Measurements from ENCODE around the gene PLAAT5. TPM values are rescaled to one million over a fixed set of nuclear protein-coding genes. Genes with fewer than 3 reads are reported as not detected.

The PLAAT5 gene
- total RNA-seq, 2 experiments from 2014 or later = 0.16 TPM; not detected in 1

DNA sequence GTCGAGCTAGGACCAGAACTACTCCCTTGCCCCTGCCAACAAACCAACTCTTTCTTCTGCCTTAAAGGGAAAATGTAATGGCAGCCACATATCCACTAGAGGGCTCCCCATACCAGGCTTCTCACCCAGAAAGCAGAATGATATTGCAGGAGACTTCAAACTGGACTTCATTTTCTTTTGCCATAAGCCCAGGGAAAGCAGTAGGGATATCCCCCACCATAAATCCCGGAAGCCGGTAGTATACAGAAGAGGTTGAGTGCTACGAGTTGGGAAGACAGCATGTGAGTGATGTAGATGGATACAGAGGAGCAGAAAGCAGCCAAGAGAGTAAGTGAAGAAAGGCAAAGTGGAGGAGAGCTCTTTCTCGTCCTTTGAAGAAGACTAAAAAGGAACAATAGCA, 12.1 kb downstream of the PLAAT5 start:
- peaks cover 2% of the 10 kb centered on the region for H3K4me1 ChIP-seq (ENCODE audit: insufficient read depth, low read length)
- POLR2A ChIA-PET = interaction anchor here (0.6 to 3.5 kb wide), 7 partner anchors 58 to 165 kb away, joined by 3 to 16 read pairs (median 3); partner anchors contain the start of gene PLAAT4
- intact Hi-C loops (cut with DNase I, micrococcal nuclease) = loop anchor here (1.0 to 5.0 kb wide), 3 partner anchors 73 to 259 kb away; no protein-coding TSS in a partner anchor
- Mint-ChIP-seq H3K4me1 (ENCODE audit: low read depth) (no peaks in the 10 kb centered on the region), H3K27me3 (peaks cover 12% of the 10 kb centered on the region), H3K27ac (no peak overlapping the region), H3K36me3 (ENCODE audit: low read depth) (no peaks in the 10 kb centered on the region), H3K4me3 (no peak overlapping the region), H3K9me3 (peaks cover 6% of the 10 kb centered on the region)
- peak; percentile 61 for ATAC-seq (ENCODE audit: poor library complexity)
- H3K27me3 ChIP-seq (ENCODE audit: control insufficient read depth in 1 of 2, insufficient read depth in 2 of 2, low read length in 2 of 2) = no peaks in the 10 kb centered on the region
- TF ChIP-seq, protein P1, sequence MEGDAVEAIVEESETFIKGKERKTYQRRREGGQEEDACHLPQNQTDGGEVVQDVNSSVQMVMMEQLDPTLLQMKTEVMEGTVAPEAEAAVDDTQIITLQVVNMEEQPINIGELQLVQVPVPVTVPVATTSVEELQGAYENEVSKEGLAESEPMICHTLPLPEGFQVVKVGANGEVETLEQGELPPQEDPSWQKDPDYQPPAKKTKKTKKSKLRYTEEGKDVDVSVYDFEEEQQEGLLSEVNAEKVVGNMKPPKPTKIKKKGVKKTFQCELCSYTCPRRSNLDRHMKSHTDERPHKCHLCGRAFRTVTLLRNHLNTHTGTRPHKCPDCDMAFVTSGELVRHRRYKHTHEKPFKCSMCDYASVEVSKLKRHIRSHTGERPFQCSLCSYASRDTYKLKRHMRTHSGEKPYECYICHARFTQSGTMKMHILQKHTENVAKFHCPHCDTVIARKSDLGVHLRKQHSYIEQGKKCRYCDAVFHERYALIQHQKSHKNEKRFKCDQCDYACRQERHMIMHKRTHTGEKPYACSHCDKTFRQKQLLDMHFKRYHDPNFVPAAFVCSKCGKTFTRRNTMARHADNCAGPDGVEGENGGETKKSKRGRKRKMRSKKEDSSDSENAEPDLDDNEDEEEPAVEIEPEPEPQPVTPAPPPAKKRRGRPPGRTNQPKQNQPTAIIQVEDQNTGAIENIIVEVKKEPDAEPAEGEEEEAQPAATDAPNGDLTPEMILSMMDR (IDR thresholded peaks at IDR 0.05) = peak; percentile 93
- peaks cover 5 to 9% of the 10 kb centered on the region in 2 experiments for H3K9me3 ChIP-seq (ENCODE audit: control insufficient read depth in 1 of 2, insufficient read depth in 1 of 2, low read length in 2 of 2)
- H3K27ac ChIP-seq (ENCODE audit: low read depth in 1 of 2, low read length in 2 of 2) = no peak overlapping the region
- H3K36me3 ChIP-seq (ENCODE audit: insufficient read depth, low read length) = no peaks in the 10 kb centered on the region
- CTCF ChIA-PET = interaction anchor here (0.6 to 2.5 kb wide), 12 partner anchors 12 to 443 kb away, joined by 3 to 63 read pairs (median 3); partner anchors contain the start of genes PLAAT4 and PLAAT5
- H3K4me3 ChIP-seq (ENCODE audit: low read length) = no peak overlapping the region
- peak; percentile 18 to 79 (median 38) for DNase-seq

DNA sequence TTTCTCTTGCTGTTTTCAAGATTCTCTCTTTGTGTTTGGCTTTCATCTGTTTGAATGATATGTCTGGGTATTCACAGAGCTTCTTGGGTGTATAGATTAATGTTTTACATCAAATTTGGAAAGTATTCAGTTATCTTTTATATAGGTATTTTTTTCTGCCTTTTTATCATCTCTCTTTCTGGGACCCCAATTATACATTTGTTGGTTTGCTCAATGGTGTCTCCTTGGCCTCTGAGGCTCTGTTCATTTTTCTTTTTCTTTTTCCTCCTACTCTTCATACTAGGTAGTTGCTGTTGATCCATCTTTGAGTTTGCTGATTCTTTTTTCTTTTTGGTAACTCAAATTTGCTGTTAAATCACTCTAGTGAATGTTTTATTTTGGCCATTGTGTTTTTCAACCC, 14.3 kb downstream of the PLAAT5 start:
- H3K27ac Mint-ChIP-seq = no peak overlapping the region
- no peak for DNase-seq

DNA sequence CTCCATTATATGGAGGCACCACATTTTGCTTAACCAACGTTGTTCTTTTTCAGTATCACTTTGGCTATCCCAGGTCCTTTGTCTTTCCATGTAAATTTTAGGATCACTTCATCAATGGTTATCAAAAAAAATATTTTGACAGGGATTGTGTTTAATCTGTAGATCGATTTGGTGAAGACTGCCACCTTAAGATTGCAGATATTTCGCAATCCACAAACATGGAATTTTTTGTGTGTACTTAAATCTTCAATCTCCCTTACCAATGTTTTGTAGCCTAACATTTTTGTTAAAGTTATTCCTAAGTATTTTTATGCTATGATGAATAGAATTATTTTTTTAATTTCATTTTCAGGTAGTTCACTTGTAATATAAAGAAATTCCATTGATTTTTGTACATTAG, 18.6 kb downstream of the PLAAT5 start:
- H3K27ac Mint-ChIP-seq = no peak overlapping the region
- H3K9me3 Mint-ChIP-seq = peaks cover 9% of the 10 kb centered on the region
- H3K36me3 Mint-ChIP-seq (ENCODE audit: low read depth) = no peaks in the 10 kb centered on the region
- Histone ChIP-seq H3K4me1 (ENCODE audit: insufficient read depth, low read length) (no peaks in the 10 kb centered on the region), H3K27ac (ENCODE audit: low read depth in 1 of 2, low read length in 2 of 2) (no peak overlapping the region), H3K27me3 (ENCODE audit: control insufficient read depth in 1 of 2, insufficient read depth in 2 of 2, low read length in 2 of 2) (no peaks in the 10 kb centered on the region), H3K4me3 (ENCODE audit: low read length) (no peak overlapping the region), H3K36me3 (ENCODE audit: insufficient read depth, low read length) (no peaks in the 10 kb centered on the region), H3K9me3 (ENCODE audit: control insufficient read depth in 1 of 2, insufficient read depth in 1 of 2, low read length in 2 of 2) (peaks cover 7 to 31% of the 10 kb centered on the region in 2 experiments)
- H3K27me3 Mint-ChIP-seq = peaks cover 23% of the 10 kb centered on the region
- intact Hi-C loops (cut with DNase I, micrococcal nuclease) = no loop called here
- DNase-seq = no peak
- no peak for ATAC-seq (ENCODE audit: poor library complexity)
- H3K4me3 Mint-ChIP-seq = no peak overlapping the region
- ChIA-PET POLR2A (no interaction called here), CTCF (no interaction called here)
- TF ChIP-seq, protein P1 (IDR thresholded peaks at IDR 0.05) = no peak
- no peaks in the 10 kb centered on the region for H3K4me1 Mint-ChIP-seq (ENCODE audit: low read depth)

More for the DNA sequence above, 14.3 kb downstream of the PLAAT5 start:
- no peak overlapping the region for H3K4me3 ChIP-seq (ENCODE audit: low read length)
- Mint-ChIP-seq H3K4me1 (ENCODE audit: low read depth) (no peaks in the 10 kb centered on the region), H3K36me3 (ENCODE audit: low read depth) (no peaks in the 10 kb centered on the region), H3K9me3 (peaks cover 4% of the 10 kb centered on the region), H3K4me3 (no peak overlapping the region), H3K27me3 (peaks cover 15% of the 10 kb centered on the region)
- ATAC-seq (ENCODE audit: poor library complexity) = no peak
- no peaks in the 10 kb centered on the region for H3K27me3 ChIP-seq (ENCODE audit: control insufficient read depth in 1 of 2, insufficient read depth in 2 of 2, low read length in 2 of 2)
- H3K4me1 ChIP-seq (ENCODE audit: insufficient read depth, low read length) = peaks cover 2% of the 10 kb centered on the region
- intact Hi-C loops (cut with DNase I, micrococcal nuclease) = loop anchor here in 1 of 2 experiments (5.0 kb wide), 1 partner anchor 76 kb away; no protein-coding TSS in a partner anchor
- no peak overlapping the region for H3K27ac ChIP-seq (ENCODE audit: low read depth in 1 of 2, low read length in 2 of 2)
- ChIA-PET POLR2A (no interaction called here), CTCF (no interaction called here)
- TF ChIP-seq, protein P1 (IDR thresholded peaks at IDR 0.05) = no peak
- peaks cover 5 to 9% of the 10 kb centered on the region in 2 experiments for H3K9me3 ChIP-seq (ENCODE audit: control insufficient read depth in 1 of 2, insufficient read depth in 1 of 2, low read length in 2 of 2)
- H3K36me3 ChIP-seq (ENCODE audit: insufficient read depth, low read length) = no peaks in the 10 kb centered on the region
